ENCODE results near the gene LONP2.
A peak's percentile ranks its signal among the peaks of the same experiment; 100 is the strongest.

LONP2 gene

GRCh38 chr16:48244080-48244862 is at the start of gene LONP2:
TSS of gene LONP2 (plus strand) at chr16:48244300. CDS start at chr16:48244389, 89 bp downstream.
- peak; percentile 89 for DNase-seq

GRCh38 chr16:48194828-48195556 is 49.1 kb upstream of the LONP2 start:
- DNase-seq = peak; percentile 36

GRCh38 chr16:48197294-48197693 is 46.8 kb upstream of the LONP2 start:
- DNase-seq = no peak

- no peak for DNase-seq
Measured at GRCh38 chr16:48201515-48202201, 42.4 kb upstream of the LONP2 start.

- DNase-seq = no peak
Measured at GRCh38 chr16:48203974-48204824, 39.9 kb upstream of the LONP2 start.

GRCh38 chr16:48204825-48205151 is 39.3 kb upstream of the LONP2 start:
- DNase-seq = no peak

- no peak for DNase-seq
Measured at GRCh38 chr16:48206594-48207242, 37.4 kb upstream of the LONP2 start.

GRCh38 chr16:48210747-48211146 is 33.4 kb upstream of the LONP2 start:
- DNase-seq = no peak

GRCh38 chr16:48212033-48212432 is 32.1 kb upstream of the LONP2 start:
- no peak for DNase-seq

- no peak for DNase-seq
Measured at GRCh38 chr16:48215738-48216137, 28.4 kb upstream of the LONP2 start.

- no peak for DNase-seq
Measured at GRCh38 chr16:48217708-48218107, 26.4 kb upstream of the LONP2 start.

- peak; percentile 10 for DNase-seq
Measured at GRCh38 chr16:48218473-48218872, 25.6 kb upstream of the LONP2 start.

- no peak for DNase-seq
Measured at GRCh38 chr16:48220891-48221290, 23.2 kb upstream of the LONP2 start.

GRCh38 chr16:48223490-48223889 is 20.6 kb upstream of the LONP2 start:
- no peak for DNase-seq

- DNase-seq = peak; percentile 41
Measured at GRCh38 chr16:48225456-48225855, 18.6 kb upstream of the LONP2 start.

GRCh38 chr16:48231727-48232492 is 12.2 kb upstream of the LONP2 start:
- DNase-seq = peak; percentile 20

GRCh38 chr16:48232493-48233040 is 11.5 kb upstream of the LONP2 start:
- DNase-seq = peak; percentile 4

GRCh38 chr16:48234630-48235029 is 9.5 kb upstream of the LONP2 start:
- no peak for DNase-seq

GRCh38 chr16:48235058-48235555 is 9.0 kb upstream of the LONP2 start:
- DNase-seq = no peak

GRCh38 chr16:48235556-48236136 is 8.5 kb upstream of the LONP2 start:
- no peak for DNase-seq

GRCh38 chr16:48236286-48236685 is 7.8 kb upstream of the LONP2 start:
- no peak for DNase-seq

Data from fibroblast of skin of right biceps (primary cell).